Occipital lobe (tissue), 2 donors: ENCODE data around the gene LDB2. TPM values are rescaled to one million over a fixed set of nuclear protein-coding genes. Genes with fewer than 3 reads are reported as not detected.
A peak's percentile ranks its signal among the peaks of the same experiment; 100 is the strongest.

Experiments used
- DNase-seq: peaks from one replicate; lab custom pipeline; 2025; lab: John Stamatoyannopoulos, UW
- total RNA-seq: library from RNA; depleted of rRNA; stranded (reverse); fragments of >200 nt; gene quantifications from one replicate; pipeline ENCODE4 v1.2.3, GENCODE V29; 2014

Gene LDB2
- total RNA-seq, 1 donor from 2014 or later: 146 TPM

DNA sequence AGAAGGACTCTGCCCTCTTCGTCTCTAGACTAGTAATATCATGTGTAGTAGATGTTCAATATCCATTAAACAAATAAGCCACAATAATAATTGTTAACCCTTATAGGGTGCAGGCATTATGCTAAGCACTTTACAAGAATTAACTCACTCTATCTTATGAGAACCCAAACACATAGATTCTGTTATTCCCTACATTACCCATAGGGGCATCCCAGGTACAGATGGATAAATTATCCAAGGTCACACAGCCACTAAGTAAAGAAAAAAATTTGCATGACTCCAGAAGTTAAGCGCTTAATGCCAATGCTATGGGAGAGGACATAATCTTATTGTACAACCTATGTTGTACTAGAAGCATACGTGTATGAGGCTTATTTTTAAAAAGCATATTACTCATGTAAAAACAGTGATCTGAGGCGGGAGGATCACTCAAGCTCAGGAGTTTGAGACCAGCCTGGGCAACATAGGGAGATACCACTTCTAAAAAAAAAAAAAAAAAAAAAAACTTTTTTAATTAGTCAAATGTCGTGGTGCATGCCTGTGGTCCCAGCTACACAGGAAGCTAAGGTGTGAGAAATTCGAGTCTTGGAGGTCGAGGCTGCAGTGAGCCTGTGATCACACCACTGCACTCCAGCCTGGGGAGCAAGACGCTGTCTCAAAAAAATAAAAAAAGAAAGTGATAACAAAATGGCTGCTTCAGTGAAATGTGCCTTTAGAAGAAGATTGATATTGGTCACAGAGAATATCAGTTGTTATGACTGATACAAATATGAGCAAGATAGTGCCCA is 13.6 kb downstream of the LDB2 start:
- no peak for DNase-seq

DNA sequence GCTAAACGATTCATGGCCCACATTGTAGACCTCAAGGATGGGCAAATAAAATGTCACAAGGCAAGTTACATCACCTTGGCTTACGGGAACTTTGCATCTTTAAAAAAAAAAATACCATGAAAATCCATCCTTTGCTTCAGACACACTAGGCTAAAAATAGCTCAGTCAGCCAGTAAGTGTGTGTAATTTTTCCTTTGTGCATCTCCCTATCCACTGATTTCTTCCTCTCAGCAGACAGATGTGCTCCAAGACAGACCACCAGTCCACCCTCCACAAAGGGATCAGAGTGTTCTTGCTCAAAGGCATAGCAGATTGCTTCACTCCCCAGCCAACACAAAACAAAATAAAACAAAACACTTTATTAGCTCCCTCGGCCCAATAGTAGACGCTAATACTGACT is 14.6 kb downstream of the LDB2 start:
- DNase-seq: no peak

DNA sequence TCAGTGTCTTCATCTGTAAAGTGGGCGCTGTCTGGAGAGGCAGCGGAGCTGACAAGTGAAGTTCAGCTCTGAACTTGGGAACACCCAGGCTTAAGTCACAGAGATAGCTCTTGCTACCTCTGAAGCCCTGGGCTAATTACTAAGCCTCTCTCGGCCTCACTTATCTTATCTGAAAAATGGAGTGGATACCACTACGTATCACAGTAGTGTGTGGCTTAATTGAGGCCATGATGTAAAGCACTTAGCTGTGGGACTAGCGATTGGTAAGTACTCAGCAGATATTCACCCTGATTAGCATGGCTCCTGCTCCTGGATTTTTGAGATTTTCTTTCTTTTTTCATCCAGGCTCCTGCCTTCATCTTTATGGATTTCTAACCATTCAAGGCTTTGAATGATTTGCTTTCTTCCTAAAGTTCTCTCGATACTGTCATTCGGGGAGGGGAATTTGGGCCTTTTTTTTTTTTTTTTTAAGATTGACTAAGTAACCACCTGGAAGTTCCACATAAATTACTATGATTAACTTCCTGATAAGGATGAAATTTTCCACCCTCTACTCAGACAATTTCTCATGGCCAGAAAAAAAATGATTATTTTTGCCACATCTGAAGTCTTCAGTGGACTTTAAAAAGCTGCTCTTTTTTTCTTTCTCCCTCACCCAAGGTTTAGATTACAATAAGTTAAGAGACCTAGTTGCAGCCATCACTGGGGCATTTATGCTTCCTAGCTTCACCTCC is 17.1 kb downstream of the LDB2 start:
- DNase-seq: no peak

GRCh38 chr4:16875487-16875886 is 23.0 kb downstream of the LDB2 start:
- DNase-seq: no peak

GRCh38 chr4:16869594-16870245 is 28.7 kb downstream of the LDB2 start:
- peak; percentile 26 for DNase-seq

GRCh38 chr4:16868674-16869073 is 29.8 kb downstream of the LDB2 start:
- DNase-seq: no peak

GRCh38 chr4:16867827-16868226 is 30.6 kb downstream of the LDB2 start:
- no peak for DNase-seq

DNA sequence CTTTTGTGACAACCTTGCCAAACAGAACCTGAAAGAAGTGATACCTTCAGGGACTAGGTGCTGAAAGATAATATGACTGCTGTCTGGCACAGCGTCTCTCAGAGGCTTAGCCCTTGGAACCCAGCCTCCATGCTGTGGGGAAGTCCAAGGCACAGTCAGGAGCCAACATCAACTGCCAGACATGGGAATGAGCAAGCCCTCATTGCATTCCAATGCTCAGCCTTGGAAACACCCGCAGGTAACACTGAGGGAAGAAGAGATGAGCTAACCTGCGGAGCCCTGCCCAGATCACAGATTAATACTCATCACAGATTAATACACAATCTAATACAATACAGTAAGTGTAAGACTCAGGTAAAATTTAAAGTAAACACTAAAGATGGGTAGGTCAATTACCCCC is 31.5 kb downstream of the LDB2 start:
- DNase-seq: no peak

DNA sequence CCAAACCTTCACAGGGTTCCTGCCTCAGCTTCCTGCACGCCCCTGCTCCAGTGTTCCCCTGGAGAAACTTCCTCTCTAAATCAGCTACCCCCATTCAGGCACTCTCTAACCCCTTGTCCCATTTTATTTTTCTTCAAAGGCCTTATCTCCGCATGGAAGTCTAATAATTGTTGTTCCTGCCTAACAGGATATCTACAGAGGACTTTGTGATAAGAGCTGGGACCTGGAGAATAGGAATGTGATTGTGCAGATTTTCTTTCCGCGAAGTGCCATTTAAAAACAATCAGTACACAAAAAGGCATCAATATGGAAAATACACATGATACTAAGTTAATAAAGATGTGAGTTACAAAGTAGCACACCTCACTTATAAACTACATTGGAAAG is 32.6 kb downstream of the LDB2 start:
- no peak for DNase-seq

- no peak for DNase-seq
Measured at GRCh38 chr4:16865209-16865896, 33.1 kb downstream of the LDB2 start.

DNA sequence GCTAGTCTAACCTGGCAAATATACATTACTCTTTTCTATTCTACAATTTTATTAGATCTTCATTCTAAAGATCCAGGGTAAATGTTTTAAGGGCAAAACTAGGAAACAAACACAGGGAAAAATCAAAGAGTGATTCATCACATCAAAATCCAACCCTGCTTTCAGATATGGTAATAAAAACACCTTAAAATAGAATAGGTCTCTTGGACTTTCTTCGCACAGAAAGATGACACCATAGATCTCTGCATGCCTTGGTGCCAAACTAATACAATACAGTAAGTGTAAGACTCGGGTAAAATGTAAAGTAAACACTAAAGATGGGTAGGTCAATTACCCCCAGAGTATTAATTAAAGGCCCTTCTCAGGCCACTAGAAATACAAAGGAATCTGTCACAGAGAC is 34.2 kb downstream of the LDB2 start:
- no peak for DNase-seq

- no peak for DNase-seq
Measured at GRCh38 chr4:16862697-16863096, 35.7 kb downstream of the LDB2 start.

DNA sequence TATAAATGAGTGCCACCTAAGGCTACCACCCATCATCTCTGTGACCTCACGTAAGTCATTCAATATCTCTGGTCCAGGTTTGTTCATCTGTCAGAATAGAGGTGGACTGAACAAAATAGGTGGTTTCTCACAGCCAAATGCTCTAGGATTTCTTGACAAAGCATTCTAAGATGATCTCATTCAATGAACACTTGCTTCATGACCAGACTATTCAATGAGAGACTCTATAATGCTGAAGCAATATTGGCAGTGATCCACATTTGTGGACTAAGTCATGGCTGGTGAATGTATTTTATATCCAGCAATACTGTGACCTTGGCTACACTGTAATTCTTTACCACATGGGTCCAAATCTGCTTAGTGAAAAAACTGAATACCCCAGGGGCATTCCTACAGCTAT is 37.9 kb downstream of the LDB2 start:
- no peak for DNase-seq

- no peak for DNase-seq
Measured at GRCh38 chr4:16859031-16859430, 39.4 kb downstream of the LDB2 start.

DNA sequence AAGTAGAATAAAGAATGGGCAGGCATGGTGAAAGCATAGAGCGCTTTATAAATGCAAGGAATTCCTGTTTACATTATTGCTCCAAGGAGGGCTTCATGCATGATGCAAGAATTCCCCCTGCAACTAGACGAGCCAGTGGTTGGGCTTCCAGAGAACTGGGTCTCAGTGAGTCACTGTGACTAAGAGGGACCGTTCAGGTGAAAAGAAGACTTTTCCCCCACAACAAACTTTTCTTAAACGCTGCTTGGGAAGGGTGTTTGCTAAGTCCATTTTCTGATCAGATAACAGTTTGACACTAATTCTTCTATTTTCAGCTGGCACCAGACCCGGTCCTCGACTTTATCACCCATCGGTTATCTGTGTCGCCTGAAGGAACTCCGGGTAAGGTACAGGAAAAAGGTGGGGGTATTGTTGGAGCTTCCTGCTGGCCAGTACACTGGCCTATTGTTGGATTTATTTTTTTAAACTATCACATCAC is 40.1 kb downstream of the LDB2 start:
- DNase-seq: no peak

- no peak for DNase-seq
Measured at GRCh38 chr4:16857425-16857824, 41.0 kb downstream of the LDB2 start.

GRCh38 chr4:16853640-16854039 is 44.8 kb downstream of the LDB2 start:
- no peak for DNase-seq

DNA sequence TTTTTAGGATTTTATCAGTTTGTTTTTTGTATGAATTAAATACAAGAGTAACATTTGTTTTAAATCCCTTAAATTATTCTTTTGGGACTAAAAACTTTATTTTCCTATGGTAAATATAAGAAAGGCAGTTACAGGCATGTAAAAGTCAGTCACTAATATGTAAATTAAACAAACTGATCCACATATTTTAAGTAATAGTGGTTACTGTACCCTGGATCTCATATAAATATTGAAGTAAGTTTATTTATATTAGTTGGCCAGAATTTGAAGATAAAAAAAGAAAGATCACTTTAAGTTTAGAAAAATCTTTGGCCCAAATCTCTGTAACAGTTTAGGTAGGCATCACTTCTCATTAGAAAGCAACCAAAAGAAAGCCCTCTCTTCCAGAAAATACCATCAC is 45.8 kb downstream of the LDB2 start:
- no peak for DNase-seq

GRCh38 chr4:16852228-16852627 is 46.2 kb downstream of the LDB2 start:
- DNase-seq: no peak

DNA sequence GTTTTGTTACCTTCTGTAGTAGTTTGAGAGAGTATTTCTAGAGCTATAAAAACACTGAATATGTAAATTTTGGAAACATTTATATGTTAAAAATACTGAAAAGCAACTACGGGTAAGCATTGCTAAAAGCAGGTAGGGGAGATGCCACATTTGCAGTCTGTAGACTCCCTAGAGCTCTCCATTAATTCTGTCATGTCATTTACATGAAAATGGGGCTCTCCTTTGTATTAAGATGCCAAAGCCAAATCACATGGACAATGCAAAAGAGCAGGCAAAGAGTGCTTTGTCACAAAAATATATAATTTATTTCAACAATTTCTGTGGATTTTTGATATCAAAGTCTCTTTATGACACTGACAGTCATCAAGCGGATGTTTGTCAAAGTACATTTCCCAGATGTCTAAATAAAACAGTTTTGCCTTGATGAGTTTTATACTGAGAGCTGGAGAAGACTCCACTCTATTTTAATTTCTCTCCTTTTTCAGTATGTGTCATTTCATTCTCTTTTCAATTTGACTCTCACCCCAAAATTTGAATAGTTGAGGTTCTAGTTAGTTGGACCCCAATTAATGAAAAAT is 51.8 kb downstream of the LDB2 start:
- no peak for DNase-seq

DNA sequence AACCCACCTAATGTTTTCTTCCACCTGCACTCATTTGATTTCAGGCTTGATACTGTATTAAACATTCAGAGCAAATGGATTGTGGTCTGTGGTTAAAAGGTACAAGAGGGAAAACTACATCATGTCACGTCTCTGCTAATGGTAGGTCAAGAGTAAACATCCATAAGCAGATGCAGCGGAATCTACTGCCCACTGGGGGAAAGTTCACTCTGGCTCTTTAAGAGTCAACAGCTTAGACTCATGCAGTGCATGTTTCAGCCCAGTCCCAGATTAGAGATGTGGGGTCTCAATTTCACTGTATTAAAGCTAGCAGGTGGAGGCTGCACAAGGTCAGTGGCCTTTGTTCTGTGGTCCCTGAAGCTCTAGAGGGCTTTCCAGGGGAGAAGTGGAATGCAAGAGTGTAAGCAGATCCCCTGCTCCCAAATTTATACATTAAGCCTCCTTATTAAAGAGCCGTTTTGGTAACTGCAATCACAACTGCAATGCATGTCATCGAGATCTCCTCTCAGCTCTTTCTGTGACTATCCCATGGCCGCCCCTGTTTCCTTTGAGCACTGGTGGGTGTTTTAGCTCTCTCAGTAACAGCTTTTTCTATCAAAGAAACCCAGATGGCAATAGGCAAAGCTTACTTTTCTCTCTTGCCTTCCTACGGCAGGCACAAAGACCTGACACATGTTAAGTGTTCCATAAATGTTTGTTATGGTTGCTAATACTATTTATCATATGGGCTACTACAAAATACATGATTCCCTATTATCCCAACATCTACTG is 53.4 kb downstream of the LDB2 start:
- DNase-seq: no peak
